ENCODE measurements around the gene CPNE7.

The CPNE7 gene

GRCh38 chr16:89556750-89557689 lies 18.5 kb upstream of the CPNE7 start:
- TF ChIP-seq NFIC (IDR thresholded peaks at IDR 0.05): no peak
- TF ChIP-seq YY1 (IDR thresholded peaks at IDR 0.05; ENCODE audit: low read depth): no peak
- TF ChIP-seq MAX (IDR thresholded peaks at IDR 0.05): 0 out of 2 replicates have a peak, but pooled peaks have one; percentile 25
- peak; percentile 57 for TF ChIP-seq RAD21 (IDR thresholded peaks at IDR 0.05; ENCODE audit: low read depth)
- no peak for TF ChIP-seq REST (IDR thresholded peaks at IDR 0.05; ENCODE audit: low read depth)
- no peak for TF ChIP-seq CREB1 (IDR thresholded peaks at IDR 0.05; ENCODE audit: low read depth)

GRCh38 chr16:89557690-89558490 lies 17.7 kb upstream of the CPNE7 start:
- no peak for TF ChIP-seq CEBPB (IDR thresholded peaks at IDR 0.05)
- TF ChIP-seq EP300 (IDR thresholded peaks at IDR 0.05; ENCODE audit: borderline replicate concordance): no peak
- no peak for TF ChIP-seq TEAD4 (IDR thresholded peaks at IDR 0.05)
- TF ChIP-seq USF1 (IDR thresholded peaks at IDR 0.05): no peak
- no peak for TF ChIP-seq REST (IDR thresholded peaks at IDR 0.05; ENCODE audit: low read depth)
- no peak for TF ChIP-seq RAD21 (IDR thresholded peaks at IDR 0.05; ENCODE audit: low read depth)
- no peak for TF ChIP-seq CREB1 (IDR thresholded peaks at IDR 0.05; ENCODE audit: low read depth)
- no peak for TF ChIP-seq ZBTB7A (IDR thresholded peaks at IDR 0.05; ENCODE audit: low read depth)
- no peak for TF ChIP-seq TCF12 (IDR thresholded peaks at IDR 0.05; ENCODE audit: low read depth)
- TF ChIP-seq EGR1 (IDR thresholded peaks at IDR 0.05): no peak
- TF ChIP-seq FOXM1 (IDR thresholded peaks at IDR 0.05; ENCODE audit: borderline replicate concordance, low read depth): no peak
- TF ChIP-seq MAX (IDR thresholded peaks at IDR 0.05): no peak
- TF ChIP-seq NFIC (IDR thresholded peaks at IDR 0.05): no peak
- TF ChIP-seq TAF1 (IDR thresholded peaks at IDR 0.05; ENCODE audit: low read depth): no peak

- peak; percentile 66; the same call in 1 of the 2 replicates for TF ChIP-seq MAX (IDR thresholded peaks at IDR 0.05)
- TF ChIP-seq CREB1 (IDR thresholded peaks at IDR 0.05; ENCODE audit: low read depth): peak; percentile 82
- no peak for TF ChIP-seq CEBPB (IDR thresholded peaks at IDR 0.05)
- peak; percentile 90 for TF ChIP-seq YY1 (IDR thresholded peaks at IDR 0.05; ENCODE audit: low read depth)
- TF ChIP-seq USF1 (IDR thresholded peaks at IDR 0.05): peak; percentile 40; the same call in 1 of the 2 replicates
- peak; percentile 48; the same call in 1 of the 2 replicates for TF ChIP-seq TEAD4 (IDR thresholded peaks at IDR 0.05)
- TF ChIP-seq ZBTB7A (IDR thresholded peaks at IDR 0.05; ENCODE audit: low read depth): no peak
- TF ChIP-seq RAD21 (IDR thresholded peaks at IDR 0.05; ENCODE audit: low read depth): no peak
- TF ChIP-seq EP300 (IDR thresholded peaks at IDR 0.05; ENCODE audit: borderline replicate concordance): no peak
- peak; percentile 57 for TF ChIP-seq TCF12 (IDR thresholded peaks at IDR 0.05; ENCODE audit: low read depth)
- TF ChIP-seq FOXM1 (IDR thresholded peaks at IDR 0.05; ENCODE audit: borderline replicate concordance, low read depth): no peak
- no peak for TF ChIP-seq EGR1 (IDR thresholded peaks at IDR 0.05)
- no peak for TF ChIP-seq NFIC (IDR thresholded peaks at IDR 0.05)
- TF ChIP-seq REST (IDR thresholded peaks at IDR 0.05; ENCODE audit: low read depth): peak; percentile 29; the same call in 1 of the 2 replicates
- peak; percentile 98 for TF ChIP-seq TAF1 (IDR thresholded peaks at IDR 0.05; ENCODE audit: low read depth)
Observed at GRCh38 chr16:89560378-89561141, 15.0 kb upstream of the CPNE7 start, which contains the start of gene RPL13. RPL13 (plus strand) TSS chr16:89560682; CDS start chr16:89560960, 278 bp downstream.

Measured in Ishikawa (cell line).